ENCODE measurements around the gene ST8SIA4. TPM values are rescaled to one million over a fixed set of nuclear protein-coding genes. Genes with fewer than 3 reads are reported as not detected.

Gene ST8SIA4
- total and polyA plus RNA-seq, 4 donors, result 0.35 to 4.1 (median 1.6) TPM

DNA sequence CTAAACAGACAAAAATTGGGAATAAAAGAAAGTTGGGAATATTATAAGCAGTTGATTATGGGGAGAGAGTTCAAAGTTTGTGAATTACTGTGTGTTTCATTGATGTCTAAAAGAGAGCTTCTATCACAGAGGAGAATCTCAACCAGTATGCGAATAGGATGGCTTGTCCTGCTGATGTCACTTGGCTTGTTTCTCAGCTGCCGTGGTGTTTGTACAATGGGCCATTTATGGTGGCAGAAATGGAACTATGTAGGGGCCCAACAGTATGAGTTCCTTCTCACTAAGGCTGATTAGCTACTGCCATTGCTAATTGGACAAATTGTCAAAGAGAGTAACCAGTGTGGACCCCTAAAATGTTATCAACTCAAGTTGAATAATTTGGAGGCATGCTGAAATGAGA lies 103.9 kb downstream of the ST8SIA4 start:
- peaks cover 0 to 3% (median under 1%) of the 10 kb centered on the region in 4 donors for H3K9me3 ChIP-seq (ENCODE audit: control insufficient read depth in 4 of 4, low read length in 3 of 4)
- H3K27me3 ChIP-seq (ENCODE audit: control insufficient read depth in 4 of 4, insufficient read depth in 4 of 4, low read length in 3 of 4), result peaks cover 0 to 2% (median 0%) of the 10 kb centered on the region in 4 donors
- H3K4me3 ChIP-seq (ENCODE audit: low read depth in 1 of 3, low read length in 3 of 3), result no peak overlapping the region
- TF ChIP-seq RAD21 (IDR thresholded peaks at IDR 0.05) (no peak), GABPA (IDR thresholded peaks at IDR 0.05 in 1 of 2, conservative IDR thresholded peaks at IDR 0.05 in 1 of 2) (no peak), SP1 (IDR thresholded peaks at IDR 0.05) (no peak), FOXA1 (IDR thresholded peaks at IDR 0.05) (no peak), YY1 (IDR thresholded peaks at IDR 0.05) (no peak), ATF3 (IDR thresholded peaks at IDR 0.05) (no peak)
- TF ChIP-seq, protein P1, sequence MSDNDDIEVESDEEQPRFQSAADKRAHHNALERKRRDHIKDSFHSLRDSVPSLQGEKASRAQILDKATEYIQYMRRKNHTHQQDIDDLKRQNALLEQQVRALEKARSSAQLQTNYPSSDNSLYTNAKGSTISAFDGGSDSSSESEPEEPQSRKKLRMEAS (IDR thresholded peaks at IDR 0.05), result no peak
- TF ChIP-seq, protein P2, sequence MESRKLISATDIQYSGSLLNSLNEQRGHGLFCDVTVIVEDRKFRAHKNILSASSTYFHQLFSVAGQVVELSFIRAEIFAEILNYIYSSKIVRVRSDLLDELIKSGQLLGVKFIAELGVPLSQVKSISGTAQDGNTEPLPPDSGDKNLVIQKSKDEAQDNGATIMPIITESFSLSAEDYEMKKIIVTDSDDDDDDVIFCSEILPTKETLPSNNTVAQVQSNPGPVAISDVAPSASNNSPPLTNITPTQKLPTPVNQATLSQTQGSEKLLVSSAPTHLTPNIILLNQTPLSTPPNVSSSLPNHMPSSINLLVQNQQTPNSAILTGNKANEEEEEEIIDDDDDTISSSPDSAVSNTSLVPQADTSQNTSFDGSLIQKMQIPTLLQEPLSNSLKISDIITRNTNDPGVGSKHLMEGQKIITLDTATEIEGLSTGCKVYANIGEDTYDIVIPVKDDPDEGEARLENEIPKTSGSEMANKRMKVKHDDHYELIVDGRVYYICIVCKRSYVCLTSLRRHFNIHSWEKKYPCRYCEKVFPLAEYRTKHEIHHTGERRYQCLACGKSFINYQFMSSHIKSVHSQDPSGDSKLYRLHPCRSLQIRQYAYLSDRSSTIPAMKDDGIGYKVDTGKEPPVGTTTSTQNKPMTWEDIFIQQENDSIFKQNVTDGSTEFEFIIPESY (IDR thresholded peaks at IDR 0.05), result no peak
- no peak overlapping the region for H3K27ac ChIP-seq (ENCODE audit: low read depth in 1 of 2, low read length in 2 of 2)
- no peaks in the 10 kb centered on the region for H3K4me1 ChIP-seq (ENCODE audit: control insufficient read depth in 4 of 4, insufficient read depth in 4 of 4, low read length in 3 of 4)
- WGBS, result 78% methylated on average over 2 of the region's 2 CpGs
- H3K36me3 ChIP-seq (ENCODE audit: control insufficient read depth in 4 of 4, insufficient read depth in 3 of 4, low read depth in 1 of 4, low read length in 3 of 4), result no peaks in the 10 kb centered on the region
- no peak overlapping the region for H3K9ac ChIP-seq (ENCODE audit: low read depth in 1 of 2, low read length in 2 of 2)
- DNase-seq (ENCODE audit: low spot score), result no peak

- H3K36me3 ChIP-seq (ENCODE audit: control insufficient read depth in 4 of 4, insufficient read depth in 3 of 4, low read depth in 1 of 4, low read length in 3 of 4), result no peaks in the 10 kb centered on the region
- WGBS, result 62% methylated on average over 2 of the region's 2 CpGs
- peaks cover 0 to 7% (median 1%) of the 10 kb centered on the region in 4 donors for H3K9me3 ChIP-seq (ENCODE audit: control insufficient read depth in 4 of 4, low read length in 3 of 4)
- TF ChIP-seq TAF1 (conservative IDR thresholded peaks at IDR 0.05) (no peak), EGR1 (IDR thresholded peaks at IDR 0.05; ENCODE audit: low read depth in 2 of 2) (no peak), RAD21 (IDR thresholded peaks at IDR 0.05) (no peak), HNF4A (conservative IDR thresholded peaks at IDR 0.05) (no peak), REST (IDR thresholded peaks at IDR 0.05) (no peak), GABPA (IDR thresholded peaks at IDR 0.05 in 1 of 2, conservative IDR thresholded peaks at IDR 0.05 in 1 of 2) (no peak), RXRA (IDR thresholded peaks at IDR 0.05) (no peak)
- TF ChIP-seq, protein P2 (IDR thresholded peaks at IDR 0.05), result no peak
- TF ChIP-seq, protein P1 (IDR thresholded peaks at IDR 0.05), result no peak
- no peak overlapping the region for H3K27ac ChIP-seq (ENCODE audit: low read depth in 1 of 2, low read length in 2 of 2)
- H3K4me1 ChIP-seq (ENCODE audit: control insufficient read depth in 4 of 4, insufficient read depth in 4 of 4, low read length in 3 of 4), result no peaks in the 10 kb centered on the region
- H3K9ac ChIP-seq (ENCODE audit: low read depth in 1 of 2, low read length in 2 of 2), result no peak overlapping the region
- H3K27me3 ChIP-seq (ENCODE audit: control insufficient read depth in 4 of 4, insufficient read depth in 4 of 4, low read length in 3 of 4), result no peaks in the 10 kb centered on the region
- DNase-seq (ENCODE audit: low spot score), result no peak
- no peak overlapping the region for H3K4me3 ChIP-seq (ENCODE audit: low read depth in 1 of 3, low read length in 3 of 3)
These were observed 105.2 kb downstream of the ST8SIA4 start for GRCh38 chr5:100797861-100798260.

All from liver (tissue), 9 donors.